ENCODE results near the gene HOXA1.
"Not testable (repeated sequence)": the region's sequence is repeated elsewhere in the genome, so short reads cannot be mapped to it uniquely, and the experiment has no call there.

Gene HOXA1

GRCh38 chr7:27091105-27091504 is 4.7 kb downstream of the HOXA1 start:
- no peak for DNase-seq

- DNase-seq, result no peak
Measured at GRCh38 chr7:27088002-27088922, 7.5 kb downstream of the HOXA1 start.

GRCh38 chr7:27083646-27084045 is 12.2 kb downstream of the HOXA1 start:
- DNase-seq, result no peak

GRCh38 chr7:27082171-27082570 is 13.6 kb downstream of the HOXA1 start:
- no peak for DNase-seq

- no peak for DNase-seq
Measured at GRCh38 chr7:27080844-27081436, 14.9 kb downstream of the HOXA1 start.

GRCh38 chr7:27079234-27079975 is 16.4 kb downstream of the HOXA1 start:
- DNase-seq, result no peak

- DNase-seq, result no peak
Measured at GRCh38 chr7:27078616-27079233, 17.1 kb downstream of the HOXA1 start.

GRCh38 chr7:27073076-27073475 is 22.7 kb downstream of the HOXA1 start:
- DNase-seq, result no peak

- DNase-seq, result no peak
Measured at GRCh38 chr7:27071622-27072390, 24.0 kb downstream of the HOXA1 start.

GRCh38 chr7:27068259-27068658 is 27.5 kb downstream of the HOXA1 start:
- DNase-seq, result no peak

- no peak for DNase-seq
Measured at GRCh38 chr7:27066148-27066547, 29.7 kb downstream of the HOXA1 start.

- DNase-seq, result no peak
Measured at GRCh38 chr7:27065709-27066108, 30.1 kb downstream of the HOXA1 start.

- DNase-seq, result no peak
Measured at GRCh38 chr7:27064661-27065060, 31.1 kb downstream of the HOXA1 start.

- no peak for DNase-seq
Measured at GRCh38 chr7:27064159-27064558, 31.6 kb downstream of the HOXA1 start.

GRCh38 chr7:27062946-27063345 is 32.9 kb downstream of the HOXA1 start:
- no peak for DNase-seq

GRCh38 chr7:27053153-27053552 is 42.6 kb downstream of the HOXA1 start:
- DNase-seq, result no peak

- DNase-seq, result no peak
Measured at GRCh38 chr7:27051451-27051850, 44.3 kb downstream of the HOXA1 start.

GRCh38 chr7:27048438-27048837 is 47.4 kb downstream of the HOXA1 start:
- no peak for DNase-seq

GRCh38 chr7:27046854-27047549 is 48.8 kb downstream of the HOXA1 start:
- DNase-seq, result no peak

GRCh38 chr7:27045972-27046371 is 49.8 kb downstream of the HOXA1 start:
- not testable (repeated sequence) for DNase-seq

- DNase-seq, result not testable (repeated sequence)
Measured at GRCh38 chr7:27045066-27045465, 50.7 kb downstream of the HOXA1 start.

Measured in KG1 (cell line).